Mesenteric fat pad (tissue), 1 donor: ENCODE results near the gene DUOXA2. TPM values are rescaled to one million over a fixed set of nuclear protein-coding genes. Genes with fewer than 3 reads are reported as not detected.
"Not testable (repeated sequence)": the region's sequence is repeated elsewhere in the genome, so short reads cannot be mapped to it uniquely, and the experiment has no call there.

Source experiments
- DNase-seq: peaks from one replicate; pipeline ENCODE4 v3.0.0-alpha.2; 2020; ENCODE audit warnings: low spot score
- total RNA-seq: library from RNA; stranded (reverse); fragmentation: NEBNext Ultra II Directional; extraction: Animal tissue kit (Norgen Biotek cat#: 25700); gene quantifications from one replicate; pipeline ENCODE4 v1.2.1, GENCODE V29; 2021
- donor health status: DM: yes; HTN: yes; CAD: no.

DUOXA2 gene
- total RNA-seq, 1 donor from 2014 or later: not detected

- no peak for DNase-seq
These were observed 20.8 kb downstream of the DUOXA2 start for GRCh38 chr15:45134682-45135604.

GRCh38 chr15:45135705-45136377 lies 21.7 kb downstream of the DUOXA2 start:
- DNase-seq: not testable (repeated sequence)

- no peak for DNase-seq
These were observed 22.2 kb downstream of the DUOXA2 start for GRCh38 chr15:45136378-45136764.

GRCh38 chr15:45137703-45138102 lies 23.6 kb downstream of the DUOXA2 start:
- DNase-seq: no peak

- no peak for DNase-seq
These were observed 25.0 kb downstream of the DUOXA2 start for GRCh38 chr15:45138814-45139765.

- DNase-seq: no peak
These were observed 25.6 kb downstream of the DUOXA2 start for GRCh38 chr15:45139770-45140169.

DNA sequence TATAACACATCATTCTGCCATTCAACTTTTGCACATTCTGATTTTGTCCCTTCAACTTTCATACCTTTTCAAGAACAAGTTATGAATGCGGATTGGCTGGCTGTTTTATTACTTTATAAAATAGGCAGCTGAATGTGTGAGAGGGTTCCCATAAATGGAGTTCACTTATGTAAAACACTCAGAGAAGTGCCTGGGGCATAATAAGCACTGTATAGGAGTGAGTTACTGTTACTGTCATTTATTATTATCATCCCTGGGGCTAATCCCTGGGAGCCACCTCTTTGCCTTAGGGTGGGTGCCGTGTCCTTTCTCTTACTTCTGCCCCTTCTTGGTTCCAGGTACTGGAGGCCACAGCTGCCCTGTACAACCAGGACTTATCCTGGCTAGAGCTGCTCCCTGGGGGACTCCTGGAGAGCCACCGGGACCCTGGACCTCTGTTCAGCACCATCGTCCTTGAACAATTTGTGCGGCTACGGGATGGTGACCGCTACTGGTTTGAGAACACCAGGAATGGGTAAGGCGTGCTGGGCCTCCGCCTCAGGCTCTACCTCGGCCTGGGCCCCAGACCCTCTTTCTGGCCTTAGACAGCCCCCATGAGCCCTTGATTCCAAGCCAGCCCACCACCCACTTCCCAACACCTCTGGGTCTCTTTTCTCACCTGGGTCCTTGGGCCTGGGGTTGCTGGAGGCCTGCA lies 26.6 kb downstream of the DUOXA2 start:
- DNase-seq: no peak

DNA sequence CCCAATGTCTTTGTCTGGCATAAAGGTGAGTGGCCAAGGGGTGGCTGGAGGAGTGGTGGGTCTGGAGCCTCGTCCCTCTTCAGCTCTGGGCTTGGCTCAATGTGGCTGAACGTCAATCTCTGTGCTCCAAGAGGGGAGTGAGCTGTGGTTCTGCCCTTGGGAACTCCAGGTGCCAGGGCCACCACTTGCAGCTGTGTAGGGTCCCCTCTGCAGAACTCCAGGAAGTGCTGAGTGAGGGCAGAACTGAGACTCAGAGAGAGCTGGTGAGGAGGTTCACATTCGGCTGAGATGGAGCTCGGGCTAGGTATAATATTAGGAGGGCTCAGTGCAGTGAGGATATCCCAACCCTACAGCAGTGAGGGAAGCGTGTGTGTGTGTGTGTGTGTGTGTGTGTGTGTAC lies 27.3 kb downstream of the DUOXA2 start:
- DNase-seq: no peak

GRCh38 chr15:45143056-45143455 lies 28.9 kb downstream of the DUOXA2 start:
- DNase-seq: no peak

DNA sequence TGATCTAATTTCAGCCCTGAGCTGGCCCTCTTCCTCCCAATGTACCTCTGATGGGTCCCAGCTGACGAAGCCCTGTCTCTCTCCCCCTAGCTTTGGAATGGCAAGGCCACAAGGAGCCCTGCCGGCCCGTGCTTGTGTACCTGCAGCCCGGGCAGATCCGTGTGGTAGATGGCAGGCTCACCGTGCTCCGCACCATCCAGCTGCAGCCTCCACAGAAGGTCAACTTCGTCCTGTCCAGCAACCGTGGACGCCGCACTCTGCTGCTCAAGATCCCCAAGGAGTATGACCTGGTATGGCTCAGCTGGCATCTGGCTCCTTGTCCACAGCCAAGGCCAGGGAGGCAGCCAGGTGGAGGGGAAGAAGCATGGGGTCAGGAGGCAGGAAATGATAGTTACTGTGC lies 29.8 kb downstream of the DUOXA2 start:
- no peak for DNase-seq

- no peak for DNase-seq
These were observed 30.6 kb downstream of the DUOXA2 start for GRCh38 chr15:45144775-45145174.

DNA sequence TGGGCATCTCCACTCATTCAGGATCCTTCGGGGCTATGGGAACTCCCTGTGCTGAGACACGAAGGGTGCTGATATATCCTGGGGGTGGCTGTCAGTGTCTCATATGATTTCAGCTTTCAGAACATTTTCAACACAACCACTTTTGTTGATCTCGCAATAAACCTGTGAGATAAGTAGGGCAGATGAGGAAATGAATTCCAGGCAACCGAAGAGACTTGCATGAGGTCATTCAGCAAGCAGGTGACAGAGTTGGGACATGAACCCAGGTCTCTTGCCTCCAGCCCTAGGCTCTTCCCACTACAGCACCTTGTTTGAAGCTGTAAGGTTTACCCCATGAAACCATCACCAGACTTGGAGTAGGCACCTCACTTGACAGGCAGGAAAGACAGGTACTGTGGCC lies 32.3 kb downstream of the DUOXA2 start:
- no peak for DNase-seq

- no peak for DNase-seq
These were observed 33.5 kb downstream of the DUOXA2 start for GRCh38 chr15:45147606-45148005.

DNA sequence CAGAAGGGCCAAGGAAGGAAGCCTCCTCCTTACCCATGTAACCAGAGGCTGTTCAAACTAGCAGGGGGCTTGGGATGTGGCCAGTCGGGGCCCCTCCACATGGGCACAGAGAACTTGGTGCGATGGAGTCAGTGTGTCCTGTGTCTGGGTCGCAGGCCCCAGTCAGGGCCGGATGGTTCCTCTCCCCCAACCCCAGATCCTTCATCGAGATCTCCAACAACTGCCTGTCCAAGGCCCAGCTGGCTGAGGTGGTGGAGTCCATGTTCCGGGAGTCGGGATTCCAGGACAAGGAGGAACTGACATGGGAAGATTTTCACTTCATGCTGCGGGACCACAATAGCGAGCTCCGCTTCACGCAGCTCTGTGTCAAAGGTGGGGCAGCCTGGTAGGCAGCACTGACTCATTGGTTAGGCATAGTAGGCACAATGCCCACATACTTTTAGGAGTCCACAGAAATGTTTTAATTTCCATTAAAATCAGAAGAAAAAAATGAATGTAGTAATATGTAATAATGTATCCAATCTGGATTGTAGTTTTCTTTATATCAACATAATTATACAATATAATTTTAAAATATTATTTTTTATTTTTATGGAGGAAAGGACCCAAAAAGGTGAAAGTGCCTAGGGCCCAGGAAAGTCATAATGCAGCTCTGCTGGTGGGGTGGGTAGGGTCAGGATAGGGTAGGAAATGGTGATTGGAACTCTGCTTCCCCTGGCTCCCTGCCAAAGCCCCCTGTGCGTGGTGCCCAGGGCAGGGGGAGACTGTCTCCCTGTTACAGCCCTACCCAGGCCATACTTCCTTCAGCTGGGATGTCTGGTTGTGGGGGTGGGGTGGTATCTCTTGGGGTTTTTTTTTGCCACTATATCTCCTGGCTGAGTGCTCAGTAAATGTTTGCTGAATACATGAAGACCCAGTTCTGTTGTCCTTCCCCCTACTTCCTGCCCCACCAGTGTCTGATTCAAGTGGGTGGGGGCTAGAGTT lies 34.2 kb downstream of the DUOXA2 start:
- DNase-seq: no peak

DNA sequence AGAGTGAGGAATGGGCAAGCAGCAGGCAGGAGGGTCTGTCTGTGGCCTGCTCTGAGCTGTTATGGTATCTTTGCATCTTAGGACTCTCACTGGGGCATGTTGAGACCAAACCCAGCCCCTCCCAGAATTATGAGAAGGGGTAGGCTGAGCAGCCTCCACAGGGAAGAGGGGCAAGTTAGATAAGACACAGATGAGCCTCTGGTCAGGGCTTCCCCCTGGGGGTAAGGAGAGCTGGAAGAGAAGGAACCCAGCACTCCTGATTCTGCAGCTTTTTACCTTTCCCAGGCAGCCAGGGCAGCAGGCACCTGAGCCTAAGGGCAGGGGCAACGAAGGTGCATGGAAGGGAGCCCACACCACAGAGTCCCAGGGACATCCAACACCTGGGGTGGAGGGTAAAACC lies 34.9 kb downstream of the DUOXA2 start:
- DNase-seq: no peak

- no peak for DNase-seq
These were observed 36.4 kb downstream of the DUOXA2 start for GRCh38 chr15:45150481-45150880.

GRCh38 chr15:45150997-45151396 lies 36.9 kb downstream of the DUOXA2 start:
- DNase-seq: no peak

- no peak for DNase-seq
These were observed 38.1 kb downstream of the DUOXA2 start for GRCh38 chr15:45151998-45152828.

DNA sequence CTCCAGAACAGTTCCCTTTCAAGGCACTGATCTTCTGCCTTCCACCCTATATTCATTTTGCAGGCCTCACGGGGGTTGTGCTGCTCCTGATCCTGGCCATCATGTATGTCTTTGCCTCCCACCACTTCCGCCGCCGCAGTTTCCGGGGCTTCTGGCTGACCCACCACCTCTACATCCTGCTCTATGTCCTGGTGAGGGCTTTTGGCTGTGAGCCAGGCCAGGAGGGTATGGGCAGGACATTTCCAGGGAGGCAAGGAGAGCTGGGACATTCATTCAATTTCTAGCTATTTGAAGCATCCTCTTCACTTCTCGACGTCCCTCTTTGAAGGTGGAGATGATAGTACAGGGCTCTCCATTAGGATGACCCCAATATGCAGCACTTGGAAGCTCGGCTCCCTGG lies 41.6 kb downstream of the DUOXA2 start:
- no peak for DNase-seq
